SK-N-MC (cell line): ENCODE results near the gene ADGRE1.
A peak's percentile ranks its signal among the peaks of the same experiment; 100 is the strongest.

Source experiments
- DNase-seq: peaks from one replicate; pipeline ENCODE4 v3.0.0-alpha.2; 2011; ENCODE audit warnings: low read depth, low spot score
- H3K27ac ChIP-seq: fragments of 200-600 bp; sonication (generic); 2 replicates; pipeline ENCODE4 v1.5.1; 2016; ENCODE audit warnings: mixed run types
- H3K36me3 ChIP-seq: fragments of 200-600 bp; sonication (generic); 2 replicates; pipeline ENCODE4 v1.6.1; 2017; ENCODE audit warnings: antibody characterized with exemption, low read length, mixed read lengths; ENCODE audit not compliant: insufficient read depth
- H3K4me3 ChIP-seq: fragments of 200-600 bp; sonication (generic); 2 replicates; pipeline ENCODE4 v1.5.1; 2016
- H3K9ac ChIP-seq: fragments of 200-600 bp; sonication (generic); 2 replicates; pipeline ENCODE4 v1.8.0; 2017; ENCODE audit warnings: mixed run types, mixed read lengths; ENCODE audit not compliant: insufficient read length
- H3K9me3 ChIP-seq: fragments of 200-600 bp; sonication (generic); 2 replicates; pipeline ENCODE4 v1.6.1; 2017; ENCODE audit warnings: low read depth, mild to moderate bottlenecking, antibody characterized with exemption, low read length, moderate library complexity, mixed read lengths
- EZH2 ChIP-seq: fragments of 200-600 bp; sonication (generic); IDR thresholded peaks from one replicate; pipeline ENCODE4 v1.6.1; 2017; ENCODE audit warnings: antibody characterized with exemption
- FOXP2 ChIP-seq: optimal IDR thresholded peaks from 2 replicates; pipeline ENCODE3; 2011; ENCODE audit warnings: mild to moderate bottlenecking, moderate library complexity; ENCODE audit not compliant: insufficient read depth; ENCODE audit errors: extremely low read length, control extremely low read depth
- POLR2AphosphoS5 ChIP-seq: IDR thresholded peaks from 2 replicates; pipeline ENCODE4 v1.6.1; 2012; ENCODE audit warnings: mild to moderate bottlenecking, low read depth, low read length, borderline replicate concordance

ADGRE1 gene

GRCh38 chr19:6930190-6930589, 42.8 kb downstream of the ADGRE1 start:
- H3K4me3 ChIP-seq, result no peak overlapping the region
- DNase-seq, result no peak

GRCh38 chr19:6935069-6935468, 47.7 kb downstream of the ADGRE1 start:
- H3K36me3 ChIP-seq, result no peaks in the 10 kb centered on the region
- no peak overlapping the region for H3K27ac ChIP-seq
- H3K9ac ChIP-seq, result no peak overlapping the region
- H3K4me3 ChIP-seq, result no peak overlapping the region
- H3K9me3 ChIP-seq, result no peaks in the 10 kb centered on the region
- DNase-seq, result no peak
- TF ChIP-seq FOXP2, result no peak
- no peak for TF ChIP-seq POLR2AphosphoS5
- no peak for TF ChIP-seq EZH2

More at GRCh38 chr19:6930190-6930589, 42.8 kb downstream of the ADGRE1 start:
- H3K36me3 ChIP-seq, result no peaks in the 10 kb centered on the region
- H3K9ac ChIP-seq, result no peak overlapping the region
- no peaks in the 10 kb centered on the region for H3K9me3 ChIP-seq
- TF ChIP-seq FOXP2 (no peak), POLR2AphosphoS5 (no peak), EZH2 (no peak)
- H3K27ac ChIP-seq, result no peak overlapping the region

GRCh38 chr19:6935618-6936017, 48.2 kb downstream of the ADGRE1 start:
- TF ChIP-seq EZH2 (no peak), POLR2AphosphoS5 (no peak), FOXP2 (no peak)
- no peaks in the 10 kb centered on the region for H3K36me3 ChIP-seq
- no peak for DNase-seq
- H3K9ac ChIP-seq, result no peak overlapping the region
- H3K4me3 ChIP-seq, result no peak overlapping the region
- H3K9me3 ChIP-seq, result no peaks in the 10 kb centered on the region
- H3K27ac ChIP-seq, result no peak overlapping the region

GRCh38 chr19:6945733-6946132, 58.4 kb downstream of the ADGRE1 start:
- Histone ChIP-seq H3K9me3 (no peaks in the 10 kb centered on the region), H3K27ac (no peak overlapping the region), H3K36me3 (no peaks in the 10 kb centered on the region), H3K9ac (no peak overlapping the region), H3K4me3 (no peak overlapping the region)
- TF ChIP-seq POLR2AphosphoS5, result no peak
- no peak for TF ChIP-seq FOXP2
- DNase-seq, result no peak

- TF ChIP-seq FOXP2 (no peak), POLR2AphosphoS5 (no peak), EZH2 (no peak)
- Histone ChIP-seq H3K27ac (no peak overlapping the region), H3K4me3 (no peak overlapping the region), H3K9me3 (no peaks in the 10 kb centered on the region), H3K9ac (no peak overlapping the region), H3K36me3 (no peaks in the 10 kb centered on the region)
- peak; percentile 12 for DNase-seq
Observed at GRCh38 chr19:6947745-6948144, 60.4 kb downstream of the ADGRE1 start.

- TF ChIP-seq POLR2AphosphoS5 (no peak), FOXP2 (no peak), EZH2 (no peak)
- no peak overlapping the region for H3K4me3 ChIP-seq
- no peaks in the 10 kb centered on the region for H3K9me3 ChIP-seq
- no peak overlapping the region for H3K27ac ChIP-seq
- no peak overlapping the region for H3K9ac ChIP-seq
- no peak for DNase-seq
- H3K36me3 ChIP-seq, result no peaks in the 10 kb centered on the region
Observed at GRCh38 chr19:6948884-6949283, 61.5 kb downstream of the ADGRE1 start.

GRCh38 chr19:6952956-6953355, 65.6 kb downstream of the ADGRE1 start:
- TF ChIP-seq FOXP2 (no peak), POLR2AphosphoS5 (no peak), EZH2 (no peak)
- H3K4me3 ChIP-seq, result no peak overlapping the region
- no peak for DNase-seq
- H3K9me3 ChIP-seq, result no peaks in the 10 kb centered on the region
- no peak overlapping the region for H3K9ac ChIP-seq
- H3K27ac ChIP-seq, result no peak overlapping the region
- H3K36me3 ChIP-seq, result no peaks in the 10 kb centered on the region

- Histone ChIP-seq H3K27ac (no peak overlapping the region), H3K4me3 (no peak overlapping the region), H3K9me3 (no peaks in the 10 kb centered on the region), H3K36me3 (no peaks in the 10 kb centered on the region), H3K9ac (no peak overlapping the region)
- TF ChIP-seq FOXP2, result no peak
- TF ChIP-seq EZH2, result no peak
- no peak for TF ChIP-seq POLR2AphosphoS5
- no peak for DNase-seq
Observed at GRCh38 chr19:6955082-6955481, 67.7 kb downstream of the ADGRE1 start.

- TF ChIP-seq EZH2 (no peak), FOXP2 (no peak), POLR2AphosphoS5 (no peak)
Observed at GRCh38 chr19:6956573-6956972, 69.2 kb downstream of the ADGRE1 start.

More at GRCh38 chr19:6956573-6956972, 69.2 kb downstream of the ADGRE1 start:
- H3K4me3 ChIP-seq, result no peak overlapping the region
- H3K27ac ChIP-seq, result no peak overlapping the region
- H3K9ac ChIP-seq, result no peak overlapping the region
- H3K9me3 ChIP-seq, result no peaks in the 10 kb centered on the region
- DNase-seq, result no peak
- H3K36me3 ChIP-seq, result no peaks in the 10 kb centered on the region
